B cell (primary cell): ENCODE measurements around the gene MAGI2. TPM values are rescaled to one million over a fixed set of nuclear protein-coding genes. Genes with fewer than 3 reads are reported as not detected.

Source experiments
- ATAC-seq: fragments of 200-7000 bp; cut with Tn5 transposase; one replicate; pipeline ENCODE4 v1.10.0; 2021; ENCODE audit warnings: low read depth, mild to moderate bottlenecking, moderate number of reproducible peaks, moderate library complexity
- CTCF ChIA-PET: fragments of 350-600 bp; sonication (Branson Sonifier 250); formaldehyde crosslinking; loops from one replicate; lab custom pipeline; 2021; ENCODE audit warnings: antibody characterized with exemption, inconsistent platforms; lab: Charles Lee
- POLR2A ChIA-PET: fragments of 350-600 bp; sonication (Branson Sonifier 250); formaldehyde crosslinking; loops from one replicate; lab custom pipeline; 2021; ENCODE audit warnings: antibody characterized with exemption; lab: Charles Lee
- DNase-seq: peaks from one replicate; pipeline ENCODE4 v3.0.0; 2013
- H2AFZ ChIP-seq: 2 replicates; pipeline ENCODE4 v1.6.1; 2012; ENCODE audit warnings: mild to moderate bottlenecking, low read depth, low read length; ENCODE audit not compliant: insufficient read depth, poor library complexity, severe bottlenecking
- H3K27ac ChIP-seq, 2 donors: 1 replicate in 1 of 2; 2 replicates in 1 of 2; pipeline ENCODE4 v1.5.1; 2012 to 2013; ENCODE audit warnings: low read length in 2 of 2, mild to moderate bottlenecking in 2 of 2, moderate library complexity in 1 of 2
- H3K27me3 ChIP-seq, 4 experiments: fragments of 200-600 bp in 1 of 4; sonication (generic) in 1 of 4; replicated peaks in 1 of 4; 1 replicate in 2 of 4; 2 replicates in 2 of 4; pipeline versions ENCODE4 v1.6.1 to v1.7.0; 2013 to 2016; ENCODE audit warnings: low read length in 3 of 4, mild to moderate bottlenecking in 2 of 4, mixed read lengths in 1 of 4, moderate library complexity in 1 of 4; ENCODE audit not compliant: insufficient read depth in 4 of 4, control insufficient read depth in 3 of 4; ENCODE audit errors: control extremely low read depth in 1 of 4
- H3K36me3 ChIP-seq, 2 experiments: replicated peaks in 1 of 2; 1 replicate in 1 of 2; 2 replicates in 1 of 2; pipeline versions ENCODE4 v1.6.1 to v1.7.1; 2013; ENCODE audit warnings: low read length in 1 of 2; ENCODE audit not compliant: insufficient read depth in 2 of 2, control insufficient read depth in 1 of 2; ENCODE audit errors: control extremely low read depth in 1 of 2, extremely low read depth in 1 of 2
- H3K4me1 ChIP-seq, 2 donors: fragments of 200-600 bp in 1 of 2; sonication (generic) in 1 of 2; 1 replicate in 1 of 2; 2 replicates in 1 of 2; pipeline versions ENCODE4 v1.5.1 to v1.6.1; 2013 to 2017; ENCODE audit warnings: low read length in 2 of 2; ENCODE audit not compliant: control insufficient read depth in 2 of 2, insufficient read depth in 2 of 2
- H3K4me2 ChIP-seq: replicated peaks from 2 replicates; pipeline ENCODE3; 2012; ENCODE audit warnings: mild to moderate bottlenecking, low read depth, low read length; ENCODE audit not compliant: poor library complexity, severe bottlenecking
- H3K4me3 ChIP-seq, 5 experiments: fragments of 200-600 bp in 1 of 5; sonication (generic) in 1 of 5; 1 replicate in 3 of 5; 2 replicates in 2 of 5; pipeline versions ENCODE4 v1.5.1 to v1.7.0; 2011 to 2016; ENCODE audit warnings: low read length in 4 of 5, mild to moderate bottlenecking in 4 of 5, low read depth in 2 of 5, control low read depth in 1 of 5, moderate library complexity in 1 of 5; ENCODE audit not compliant: insufficient read depth in 1 of 5; ENCODE audit errors: control extremely low read depth in 1 of 5, extremely low read depth in 1 of 5
- H3K79me2 ChIP-seq: fragments of 200-600 bp; sonication (generic); one replicate; pipeline ENCODE4 v1.6.0; 2016; ENCODE audit warnings: low read length; ENCODE audit not compliant: control insufficient read depth, insufficient read depth
- H3K9ac ChIP-seq: fragments of 200-600 bp; sonication (generic); 2 replicates; pipeline ENCODE4 v1.6.1; 2017; ENCODE audit warnings: mild to moderate bottlenecking, low read length, moderate library complexity
- H3K9me3 ChIP-seq, 3 donors: one replicate each; pipeline versions ENCODE4 v1.6.1 to v1.7.1; 2013; ENCODE audit warnings: low read length in 2 of 3; ENCODE audit not compliant: control insufficient read depth in 2 of 3, insufficient read depth in 1 of 3; ENCODE audit errors: control extremely low read depth in 1 of 3
- H4K20me1 ChIP-seq: 2 replicates; pipeline ENCODE4 v1.6.0; 2012; ENCODE audit warnings: mild to moderate bottlenecking, low read length; ENCODE audit not compliant: insufficient read depth, control insufficient read depth, poor library complexity, severe bottlenecking
- H3K27ac Mint-ChIP-seq: one replicate; pipeline ENCODE4 v1.8.0; 2021; ENCODE audit warnings: mixed read lengths
- H3K27me3 Mint-ChIP-seq: one replicate; pipeline ENCODE4 v1.8.0; 2021; ENCODE audit warnings: mixed read lengths
- H3K4me1 Mint-ChIP-seq: one replicate; pipeline ENCODE4 v1.8.0; 2021; ENCODE audit warnings: mixed read lengths
- H3K4me3 Mint-ChIP-seq: one replicate; pipeline ENCODE4 v1.8.0; 2021; ENCODE audit warnings: mixed read lengths
- H3K9me3 Mint-ChIP-seq: one replicate; pipeline ENCODE4 v1.8.0; 2022; ENCODE audit warnings: mixed read lengths; ENCODE audit not compliant: insufficient read depth
- EZH2 ChIP-seq: IDR thresholded peaks from 2 replicates; pipeline ENCODE4 v1.6.1; 2012; ENCODE audit warnings: borderline replicate concordance, low read depth, mild to moderate bottlenecking, moderate library complexity, low read length; ENCODE audit not compliant: insufficient read depth, poor library complexity, severe bottlenecking
- WGBS: methylation state at CpG from one replicate; pipeline ENCODE4 v1.1.5; 2013; ENCODE audit warnings: missing lambda C conversion rate; ENCODE audit not compliant: insufficient coverage; 5-methylcytosine and 5-hydroxymethylcytosine counted together
- intact Hi-C: fragments of 100-400 bp; cut with micrococcal nuclease; formaldehyde crosslinking; loops from one replicate; pipeline ENCODE4 v1.10.0; 2022
- polyA plus RNA-seq: library from polyadenylated mRNA; depleted of rRNA; stranded (reverse); fragments of >200 nt; gene quantifications from 2 replicates; pipeline ENCODE4 v1.2.3, GENCODE V29; 2012
- total RNA-seq, 2 donors: library from RNA; stranded (reverse); fragments of 120-200 nt in 1 of 2; gene quantifications; 1 replicate in 1 of 2; 2 replicates in 1 of 2; pipeline versions ENCODE4 v1.2.3 to v1.2.4, GENCODE V29; 2013 to 2022
- TF ChIP-seq, protein P1 (sequence below): fragments of 200-600 bp; IDR thresholded peaks from one replicate; pipeline ENCODE4 v1.8.0; 2022; ENCODE audit warnings: antibody characterized with exemption, mild to moderate bottlenecking

The MAGI2 gene
- total and polyA plus RNA-seq, 2 donors (not counting 1 experiment from before 2014, with no cell fraction given), result 0.16 to 0.64 TPM

GRCh38 chr7:79182283-79182682, 271.2 kb downstream of the MAGI2 start:
- intact Hi-C loops, result no loop called here
- Mint-ChIP-seq H3K4me1 (no peaks in the 10 kb centered on the region), H3K9me3 (no peaks in the 10 kb centered on the region), H3K27ac (no peak overlapping the region), H3K27me3 (no peaks in the 10 kb centered on the region), H3K4me3 (no peak overlapping the region)
- Histone ChIP-seq H2AFZ (no peak overlapping the region), H3K27me3 (no peaks in the 10 kb centered on the region), H3K27ac (no peak overlapping the region), H3K9ac (no peak overlapping the region), H3K4me1 (no peaks in the 10 kb centered on the region), H4K20me1 (no peaks in the 10 kb centered on the region), H3K9me3 (no peaks in the 10 kb centered on the region), H3K4me2 (no peak overlapping the region), H3K79me2 (no peaks in the 10 kb centered on the region), H3K4me3 (no peak overlapping the region), H3K36me3 (no peaks in the 10 kb centered on the region)
- no peak for DNase-seq
- WGBS, result no CpG with 5 or more reads among the region's 1 CpG
- no peak for ATAC-seq
- no peak for TF ChIP-seq EZH2
- TF ChIP-seq, protein P1, sequence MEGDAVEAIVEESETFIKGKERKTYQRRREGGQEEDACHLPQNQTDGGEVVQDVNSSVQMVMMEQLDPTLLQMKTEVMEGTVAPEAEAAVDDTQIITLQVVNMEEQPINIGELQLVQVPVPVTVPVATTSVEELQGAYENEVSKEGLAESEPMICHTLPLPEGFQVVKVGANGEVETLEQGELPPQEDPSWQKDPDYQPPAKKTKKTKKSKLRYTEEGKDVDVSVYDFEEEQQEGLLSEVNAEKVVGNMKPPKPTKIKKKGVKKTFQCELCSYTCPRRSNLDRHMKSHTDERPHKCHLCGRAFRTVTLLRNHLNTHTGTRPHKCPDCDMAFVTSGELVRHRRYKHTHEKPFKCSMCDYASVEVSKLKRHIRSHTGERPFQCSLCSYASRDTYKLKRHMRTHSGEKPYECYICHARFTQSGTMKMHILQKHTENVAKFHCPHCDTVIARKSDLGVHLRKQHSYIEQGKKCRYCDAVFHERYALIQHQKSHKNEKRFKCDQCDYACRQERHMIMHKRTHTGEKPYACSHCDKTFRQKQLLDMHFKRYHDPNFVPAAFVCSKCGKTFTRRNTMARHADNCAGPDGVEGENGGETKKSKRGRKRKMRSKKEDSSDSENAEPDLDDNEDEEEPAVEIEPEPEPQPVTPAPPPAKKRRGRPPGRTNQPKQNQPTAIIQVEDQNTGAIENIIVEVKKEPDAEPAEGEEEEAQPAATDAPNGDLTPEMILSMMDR, result no peak
- ChIA-PET CTCF (no interaction called here), POLR2A (no interaction called here)

GRCh38 chr7:79180533-79180932, 272.9 kb downstream of the MAGI2 start:
- no peak overlapping the region for H3K9ac ChIP-seq
- Mint-ChIP-seq H3K27me3 (no peaks in the 10 kb centered on the region), H3K9me3 (no peaks in the 10 kb centered on the region), H3K27ac (no peak overlapping the region), H3K4me3 (no peak overlapping the region), H3K4me1 (no peaks in the 10 kb centered on the region)
- H3K9me3 ChIP-seq, result no peaks in the 10 kb centered on the region
- no peaks in the 10 kb centered on the region for H3K27me3 ChIP-seq
- intact Hi-C loops, result no loop called here
- TF ChIP-seq, protein P1, result no peak
- no peak for TF ChIP-seq EZH2
- no peaks in the 10 kb centered on the region for H3K36me3 ChIP-seq
- no peak overlapping the region for H2AFZ ChIP-seq
- H3K4me3 ChIP-seq, result no peak overlapping the region
- no peaks in the 10 kb centered on the region for H4K20me1 ChIP-seq
- H3K79me2 ChIP-seq, result no peaks in the 10 kb centered on the region
- H3K4me2 ChIP-seq, result no peak overlapping the region
- WGBS, result 50% methylated on average over 2 of the region's 2 CpGs
- no peak overlapping the region for H3K27ac ChIP-seq
- no peak for DNase-seq
- ATAC-seq, result no peak
- POLR2A ChIA-PET, result no interaction called here
- no peaks in the 10 kb centered on the region for H3K4me1 ChIP-seq
- CTCF ChIA-PET, result no interaction called here
